RWPE2 (cell line): Measurements from ENCODE around the gene NEB.

ENCODE experiments used
- ATAC-seq: fragments of 200-7000 bp; cut with Tn5 transposase; 3 replicates; pipeline ENCODE4 v1.9.1; 2021; ENCODE audit warnings: low read depth
- DNase-seq: peaks from one replicate; pipeline ENCODE4 v3.0.0-alpha.2; 2020; ENCODE audit warnings: low spot score
- H3K27ac ChIP-seq: fragments of 450-650 bp; 2 replicates; pipeline ENCODE4 v1.5.1; 2017; ENCODE audit warnings: mild to moderate bottlenecking; ENCODE audit not compliant: poor library complexity, severe bottlenecking
- H3K27me3 ChIP-seq: fragments of 250-450 bp; sonication (Bioruptor Pico); 2 replicates; pipeline ENCODE4 v1.5.1; 2021; ENCODE audit warnings: mild to moderate bottlenecking, moderate library complexity; ENCODE audit not compliant: insufficient read depth, poor library complexity, severe bottlenecking
- H3K36me3 ChIP-seq: fragments of 250-450 bp; sonication (Bioruptor Pico); 2 replicates; pipeline ENCODE4 v1.5.1; 2020; ENCODE audit warnings: low read depth, mild to moderate bottlenecking, moderate library complexity
- H3K4me1 ChIP-seq: fragments of 250-450 bp; sonication (Bioruptor Pico); 2 replicates; pipeline ENCODE4 v1.5.1; 2021; ENCODE audit warnings: mild to moderate bottlenecking, moderate library complexity; ENCODE audit not compliant: insufficient read depth, poor library complexity, severe bottlenecking
- H3K4me3 ChIP-seq: fragments of 250-450 bp; sonication (Bioruptor Pico); 2 replicates; pipeline ENCODE4 v1.5.1; 2021; ENCODE audit warnings: mild to moderate bottlenecking, moderate library complexity; ENCODE audit not compliant: severe bottlenecking
- H3K9me3 ChIP-seq: fragments of 250-450 bp; sonication (Bioruptor Pico); 2 replicates; pipeline ENCODE4 v1.5.1; 2021; ENCODE audit warnings: mild to moderate bottlenecking, moderate library complexity; ENCODE audit not compliant: severe bottlenecking
- CTCF ChIP-seq: fragments of 450-650 bp; IDR thresholded peaks from one replicate; pipeline ENCODE4 v1.5.1; 2017; ENCODE audit warnings: mild to moderate bottlenecking, moderate library complexity; ENCODE audit not compliant: poor library complexity, severe bottlenecking

The NEB gene

DNA sequence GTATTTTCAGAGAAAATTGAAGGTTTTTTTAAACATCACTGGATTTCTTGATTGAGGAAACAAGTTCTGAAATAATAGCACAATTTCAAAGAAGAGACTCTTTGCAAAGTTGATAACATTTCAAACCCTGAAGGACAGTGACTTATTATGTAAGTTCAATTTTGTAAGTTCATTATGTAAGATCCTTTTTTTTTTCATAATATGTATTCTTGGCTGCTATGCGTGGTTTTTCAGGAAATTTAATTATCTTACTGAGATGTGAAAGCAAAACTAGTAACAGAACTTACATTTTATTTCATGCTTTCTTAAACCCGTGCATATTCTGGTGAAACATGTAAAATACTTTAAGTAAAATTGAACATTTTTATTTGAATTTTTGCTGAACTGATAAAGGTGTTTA lies 259.2 kb downstream of the NEB start:
- H3K27ac ChIP-seq, result no peak overlapping the region
- peaks cover 90% of the 10 kb centered on the region for H3K36me3 ChIP-seq
- no peak for DNase-seq
- no peak for TF ChIP-seq CTCF
- no peak overlapping the region for H3K4me3 ChIP-seq
- ATAC-seq, result no peak
- H3K27me3 ChIP-seq, result no peaks in the 10 kb centered on the region
- no peaks in the 10 kb centered on the region for H3K9me3 ChIP-seq
- no peaks in the 10 kb centered on the region for H3K4me1 ChIP-seq

DNA sequence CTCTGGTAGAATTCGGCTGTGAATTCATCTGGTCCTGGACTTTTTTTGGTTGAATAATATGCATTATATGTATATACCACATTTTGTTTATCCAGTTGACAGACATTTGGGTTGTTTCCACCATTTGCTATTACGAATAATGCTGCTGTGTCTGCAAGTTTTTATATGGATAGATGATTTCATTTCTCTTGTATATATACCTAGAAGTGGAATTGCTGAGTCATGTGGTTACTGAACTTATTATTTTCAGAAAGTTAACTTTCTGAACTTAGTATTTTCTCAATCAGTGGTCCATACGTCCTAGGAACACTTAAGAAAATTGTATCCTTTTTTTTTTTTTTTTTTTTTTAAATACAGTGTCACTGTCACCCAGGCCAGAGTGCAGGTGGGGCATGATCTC lies 261.3 kb downstream of the NEB start:
- Histone ChIP-seq H3K4me1 (no peaks in the 10 kb centered on the region), H3K27ac (no peak overlapping the region), H3K9me3 (no peaks in the 10 kb centered on the region), H3K4me3 (no peak overlapping the region), H3K27me3 (no peaks in the 10 kb centered on the region), H3K36me3 (peaks cover 93% of the 10 kb centered on the region)
- DNase-seq (no peak), ATAC-seq (no peak)
- TF ChIP-seq CTCF, result no peak

- Histone ChIP-seq H3K4me3 (no peak overlapping the region), H3K36me3 (peaks cover 100% of the 10 kb centered on the region), H3K27me3 (no peaks in the 10 kb centered on the region), H3K9me3 (no peaks in the 10 kb centered on the region), H3K4me1 (no peaks in the 10 kb centered on the region), H3K27ac (no peak overlapping the region)
- DNase-seq (no peak), ATAC-seq (no peak)
- TF ChIP-seq CTCF, result no peak
These were observed 263.7 kb downstream of the NEB start for GRCh38 chr2:151470556-151470955.

- no peak for TF ChIP-seq CTCF
- no peaks in the 10 kb centered on the region for H3K9me3 ChIP-seq
- H3K4me3 ChIP-seq, result no peak overlapping the region
- H3K27me3 ChIP-seq, result no peaks in the 10 kb centered on the region
- no peak for DNase-seq
- H3K4me1 ChIP-seq, result no peaks in the 10 kb centered on the region
- H3K27ac ChIP-seq, result no peak overlapping the region
- no peak for ATAC-seq
- peaks cover 100% of the 10 kb centered on the region for H3K36me3 ChIP-seq
These were observed 268.5 kb downstream of the NEB start for GRCh38 chr2:151465771-151466170.

DNA sequence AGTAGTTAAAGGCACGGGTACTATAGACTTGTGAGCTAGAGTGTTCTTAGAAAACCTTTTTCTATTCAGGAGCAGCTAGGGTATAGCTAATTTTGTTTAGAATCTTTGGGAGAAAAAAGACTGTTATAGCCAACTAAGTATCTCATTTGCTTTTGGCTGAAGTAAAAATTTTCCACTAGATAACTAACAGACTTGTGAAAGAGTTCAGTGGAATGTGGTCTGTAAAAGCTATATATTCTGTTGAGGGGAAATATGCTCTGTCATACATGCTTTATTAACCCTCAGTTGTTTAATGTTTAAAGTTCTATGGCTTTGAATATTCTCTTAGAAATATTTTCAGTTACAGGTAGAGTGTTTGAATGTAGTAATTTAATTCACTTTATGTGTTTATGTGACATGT lies 274.9 kb downstream of the NEB start:
- Histone ChIP-seq H3K27ac (no peak overlapping the region), H3K4me1 (no peaks in the 10 kb centered on the region), H3K4me3 (no peak overlapping the region), H3K9me3 (no peaks in the 10 kb centered on the region), H3K36me3 (peaks cover 99% of the 10 kb centered on the region), H3K27me3 (no peaks in the 10 kb centered on the region)
- no peak for ATAC-seq
- DNase-seq, result no peak
- no peak for TF ChIP-seq CTCF
